Measurements from ENCODE around the gene ANKRD66.

GRCh38 chr6:46787871-46788540, 41.3 kb downstream of the ANKRD66 start:
- no peak for TF ChIP-seq CTCF (IDR thresholded peaks at IDR 0.05; ENCODE audit: low read depth, low read length)
- TF ChIP-seq EZH2phosphoT487 (IDR thresholded peaks at IDR 0.05; ENCODE audit: low read depth), result no peak

All from OCI-LY3 (cell line).